HepG2 (cell line): Measurements from ENCODE around the gene ZNF782. TPM values are rescaled to one million over a fixed set of nuclear protein-coding genes. Genes with fewer than 3 reads are reported as not detected.

Experiments used
- ATAC-seq: fragments of 200-7000 bp; cut with Tn5 transposase; 3 replicates; pipeline ENCODE4 v1.9.1; 2020; ENCODE audit warnings: mild to moderate bottlenecking, moderate library complexity
- BruUV-seq: library from RNA; stranded (reverse); fragments of 400-500 nt; replicated peaks from 2 replicates; lab custom pipeline; 2021; lab: Mats Ljungman, UMichigan
- CTCF ChIA-PET: fragments of 300-600 bp; formaldehyde crosslinking; extraction: SDS; loops from one replicate; lab custom pipeline; 2021; ENCODE audit warnings: low total read pairs, inconsistent platforms, low intra/inter-chr PET ratio; lab: Yijun Ruan, JAX
- POLR2A ChIA-PET: fragments of 350-600 bp; sonication (Branson Sonifier 250); formaldehyde crosslinking; loops from one replicate; lab custom pipeline; 2020; ENCODE audit warnings: antibody characterized with exemption, inconsistent platforms; lab: Yijun Ruan, JAX
- DNase-seq: peaks from one replicate; pipeline ENCODE4 v3.0.0-alpha.2; 2015; ENCODE audit warnings: low spot score
- FAIRE-seq: peaks from 3 replicates; lab custom pipeline; 2011; peaks lifted over from hg19 to GRCh38; lab: Jason Lieb, UNC
- H2AFZ ChIP-seq: one replicate; pipeline ENCODE4 v1.6.1; 2011; ENCODE audit warnings: low read length, inconsistent platforms
- H3K27ac ChIP-seq: fragments of 300-600 bp; 3 replicates; pipeline ENCODE4 v1.8.0; 2011; ENCODE audit warnings: mixed run types, mild to moderate bottlenecking, mixed read lengths, low read length, inconsistent platforms; ENCODE audit not compliant: insufficient read depth; ENCODE audit errors: extremely low read length
- H3K27me3 ChIP-seq, 2 experiments: fragments of 200-600 bp in 1 of 2; 2 replicates in 1 of 2; 3 replicates in 1 of 2; pipeline versions ENCODE4 v1.6.0 to v1.8.0; 2011; ENCODE audit warnings: low read length in 2 of 2, mild to moderate bottlenecking in 2 of 2, moderate library complexity in 2 of 2, inconsistent platforms in 1 of 2; ENCODE audit not compliant: insufficient read depth in 2 of 2, control insufficient read depth in 1 of 2
- H3K36me3 ChIP-seq, 2 experiments: fragments of 200-600 bp in 1 of 2; replicated peaks in 1 of 2; 2 replicates in 1 of 2; 3 replicates in 1 of 2; pipeline versions ENCODE4 v1.5.1 to v1.8.0; 2011; ENCODE audit warnings: low read length in 2 of 2, inconsistent platforms in 1 of 2; ENCODE audit not compliant: insufficient read depth in 2 of 2, control insufficient read depth in 1 of 2
- H3K4me1 ChIP-seq: 2 replicates; pipeline ENCODE4 v1.5.1; 2012; ENCODE audit warnings: low read length, inconsistent platforms; ENCODE audit not compliant: insufficient read depth
- H3K4me2 ChIP-seq: 2 replicates; pipeline ENCODE4 v1.6.0; 2011; ENCODE audit warnings: low read depth, low read length, inconsistent platforms
- H3K4me3 ChIP-seq, 3 experiments: fragments of 200-600 bp in 1 of 3; sonication (generic), shearing (Covaris generic) in 1 of 3; replicated peaks in 1 of 3; 2 replicates each; pipeline ENCODE4 v1.5.1; 2011 to 2016; ENCODE audit warnings: low read length in 3 of 3, inconsistent platforms in 2 of 3, low read depth in 2 of 3, mild to moderate bottlenecking in 2 of 3, control low read depth in 1 of 3, mixed read lengths in 1 of 3; ENCODE audit not compliant: insufficient read depth in 1 of 3
- H3K79me2 ChIP-seq: one replicate; pipeline ENCODE4 v1.6.1; 2011; ENCODE audit warnings: low read length, inconsistent platforms; ENCODE audit not compliant: insufficient read depth
- H3K9ac ChIP-seq: 2 replicates; pipeline ENCODE4 v1.6.0; 2011; ENCODE audit warnings: mild to moderate bottlenecking, low read depth, low read length, inconsistent platforms; ENCODE audit not compliant: insufficient read depth
- H3K9me3 ChIP-seq: 2 replicates; pipeline ENCODE4 v1.5.1; 2012; ENCODE audit warnings: mild to moderate bottlenecking, low read length
- H4K20me1 ChIP-seq: 2 replicates; pipeline ENCODE4 v1.6.0; 2011; ENCODE audit warnings: inconsistent platforms, mild to moderate bottlenecking, low read length, moderate library complexity; ENCODE audit not compliant: insufficient read depth
- ADNP ChIP-seq: sonication (generic); formaldehyde crosslinking; IDR thresholded peaks from 2 replicates; pipeline ENCODE4 v1.4.0; 2020; ENCODE audit warnings: missing genetic modification reagents
- ARID2 ChIP-seq: sonication (generic); formaldehyde crosslinking; IDR thresholded peaks from 2 replicates; pipeline ENCODE4 v1.8.1; 2022; ENCODE audit warnings: mild to moderate bottlenecking, missing genetic modification reagents, borderline replicate concordance
- CENPBD1 ChIP-seq: sonication (generic); formaldehyde crosslinking; IDR thresholded peaks from 2 replicates; pipeline ENCODE4 v1.8.0; 2022; ENCODE audit warnings: missing genetic modification reagents, low read depth, mild to moderate bottlenecking, borderline replicate concordance
- DNMT1 ChIP-seq: sonication (generic); formaldehyde crosslinking; IDR thresholded peaks from 2 replicates; pipeline ENCODE4 v1.5.1; 2020; ENCODE audit warnings: mild to moderate bottlenecking, missing genetic modification reagents
- KLF12 ChIP-seq: sonication (generic); formaldehyde crosslinking; IDR thresholded peaks from 2 replicates; pipeline ENCODE4 v1.4.0; 2020; ENCODE audit warnings: missing genetic modification reagents, borderline replicate concordance
- KLF15 ChIP-seq: sonication (generic); formaldehyde crosslinking; IDR thresholded peaks from 2 replicates; pipeline ENCODE4 v1.8.1; 2023; ENCODE audit warnings: borderline replicate concordance, mild to moderate bottlenecking, inconsistent platforms, missing genetic modification reagents, mixed read lengths
- MAX ChIP-seq: IDR thresholded peaks from 2 replicates; pipeline ENCODE4 v1.6.1; 2012; ENCODE audit warnings: inconsistent platforms
- MXD1 ChIP-seq: sonication (generic); formaldehyde crosslinking; IDR thresholded peaks from 2 replicates; pipeline ENCODE4 v1.4.0; 2020; ENCODE audit warnings: mild to moderate bottlenecking, missing genetic modification reagents
- PRDM4 ChIP-seq: sonication (generic); formaldehyde crosslinking; IDR thresholded peaks from 2 replicates; pipeline ENCODE4 v1.9.0; 2021; ENCODE audit warnings: missing genetic modification reagents, borderline replicate concordance
- RBM39 ChIP-seq: fragments of 200-400 bp; formaldehyde crosslinking; IDR thresholded peaks from one replicate; pipeline ENCODE4 v1.6.1; 2018; ENCODE audit warnings: antibody characterized with exemption, mild to moderate bottlenecking, low read depth, low read length; ENCODE audit not compliant: poor library complexity, severe bottlenecking
- SOX13 ChIP-seq, 3 experiments: fragments of 450-650 bp in 1 of 3; sonication (generic) in 1 of 3; formaldehyde crosslinking in 1 of 3; IDR thresholded peaks in 2 of 3; conservative IDR thresholded peaks in 1 of 3; 2 replicates each; pipeline versions ENCODE4 v1.5.0 to v1.6.1; 2016 to 2020; ENCODE audit warnings: antibody characterized with exemption in 1 of 3, mild to moderate bottlenecking in 1 of 3, missing compliant biosample characterization in 1 of 3, missing genetic modification reagents in 1 of 3, moderate library complexity in 1 of 3
- SP4 ChIP-seq: sonication (generic); formaldehyde crosslinking; IDR thresholded peaks from 2 replicates; pipeline ENCODE4 v1.8.1; 2023; ENCODE audit warnings: mild to moderate bottlenecking, missing genetic modification reagents
- STAG1 ChIP-seq: sonication (generic); formaldehyde crosslinking; IDR thresholded peaks from 2 replicates; pipeline ENCODE4 v1.4.0; 2020; ENCODE audit warnings: missing genetic modification reagents
- TOPORS ChIP-seq: sonication (generic); formaldehyde crosslinking; IDR thresholded peaks from 2 replicates; pipeline ENCODE4 v1.8.0; 2023; ENCODE audit warnings: mild to moderate bottlenecking, missing genetic modification reagents
- ZBTB14 ChIP-seq: sonication (generic); formaldehyde crosslinking; IDR thresholded peaks from 2 replicates; pipeline ENCODE4 v1.4.0; 2020; ENCODE audit warnings: missing genetic modification reagents
- ZFY ChIP-seq: sonication (generic); formaldehyde crosslinking; IDR thresholded peaks from 2 replicates; pipeline ENCODE4 v1.4.0; 2020; ENCODE audit warnings: missing genetic modification reagents
- WGBS: methylation state at CpG from one replicate; pipeline ENCODE4 v1.1.6; 2017; ENCODE audit warnings: low lambda C conversion rate; 5-methylcytosine and 5-hydroxymethylcytosine counted together
- in situ Hi-C: cut with HindIII; loops from 2 replicates; pipeline ENCODE4 v1.10.0; 2017; ENCODE audit warnings: low pct_unique_long_range_greater_than_20kb; ENCODE audit not compliant: extremely low pct_ligation_motif_present
- intact Hi-C: fragments of 100-400 bp; cut with micrococcal nuclease; formaldehyde crosslinking; loops from one replicate; pipeline ENCODE4 v1.10.0; 2022; ENCODE audit not compliant: unreplicated experiment
- polyA plus RNA-seq, 8 experiments: library from polyadenylated mRNA; depleted of rRNA in 3 of 8; stranded (reverse) in 7 of 8; unstranded in 1 of 8; fragments of >200 nt; fragmentation: Illumina TruSeq in 4 of 8; extraction: Trizol in 4 of 8; gene quantifications; 2 replicates each; pipeline versions ENCODE4 v1.2.1 to v1.2.3, GENCODE V29; 2011 to 2016; ENCODE audit warnings: low read depth in 4 of 8, missing spikeins in 1 of 8, mixed read lengths in 1 of 8; ENCODE audit not compliant: insufficient read depth in 1 of 8
- total RNA-seq, 5 experiments: library from RNA; depleted of rRNA; stranded (reverse); fragments of >200 nt; fragmentation: Illumina TruSeq; extraction: Trizol; gene quantifications; 2 replicates each; pipeline ENCODE4 v1.2.3, GENCODE V29; 2016; ENCODE audit warnings: low read depth in 1 of 5

ZNF782 gene
- total and polyA plus RNA-seq, 2 of the 13 experiments (the other 11 are each of a cell fraction or from before 2014, with no cell fraction given) = 1.4 to 4.9 TPM

- no peaks in the 10 kb centered on the region for H3K36me3 ChIP-seq
- in situ Hi-C loops (loop anchor here (10.0 to 25.0 kb wide), 2 partner anchors 236 to 744 kb away; no protein-coding TSS in a partner anchor), intact Hi-C loops (no loop called here)
- no peak overlapping the region for H3K27ac ChIP-seq
- FAIRE-seq (no peak), ATAC-seq (no peak), DNase-seq (no peak)
- 50% methylated on average over 5 of the region's 5 CpGs for WGBS
- H4K20me1 ChIP-seq = no peaks in the 10 kb centered on the region
- no peak overlapping the region for H3K4me2 ChIP-seq
- peaks cover 18% of the 10 kb centered on the region for H3K4me1 ChIP-seq
- no peak overlapping the region for H3K9ac ChIP-seq
- no peak overlapping the region for H3K4me3 ChIP-seq
- TF ChIP-seq PRDM4 (CRISPR knock-in tag) (no peak), KLF15 (CRISPR knock-in tag) (no peak), DNMT1 (CRISPR knock-in tag) (no peak), STAG1 (CRISPR knock-in tag) (no peak), ARID2 (no peak), CENPBD1 (CRISPR knock-in tag) (no peak), RBM39 (no peak), SOX13 (IDR thresholded peaks at IDR 0.05) (no peak), SOX13 (CRISPR knock-in tag; conservative IDR thresholded peaks at IDR 0.05 in 1 of 2, IDR thresholded peaks at IDR 0.05 in 1 of 2) (no peak), TOPORS (CRISPR knock-in tag) (no peak), SP4 (CRISPR knock-in tag) (no peak), KLF12 (no peak), ADNP (CRISPR knock-in tag) (no peak), MXD1 (no peak), ZFY (CRISPR knock-in tag) (no peak), ZBTB14 (CRISPR knock-in tag) (no peak), MAX (no peak)
- H2AFZ ChIP-seq = no peak overlapping the region
- no peaks in the 10 kb centered on the region for H3K27me3 ChIP-seq
- CTCF ChIA-PET = no interaction called here
- BruUV-seq = no TSS peak
- POLR2A ChIA-PET = no interaction called here
- peaks cover 5% of the 10 kb centered on the region; the same call in 1 of the 2 replicates for H3K9me3 ChIP-seq
- no peaks in the 10 kb centered on the region for H3K79me2 ChIP-seq
Observed at GRCh38 chr9:96868709-96869108, 14.4 kb upstream of the ZNF782 start.
